ENCODE data around the gene MLC1. TPM values are rescaled to one million over a fixed set of nuclear protein-coding genes. Genes with fewer than 3 reads are reported as not detected.

The MLC1 gene
- total and polyA plus RNA-seq, 2 donors (not counting 1 experiment from before 2014, with no cell fraction given) = 0.34 TPM; not detected in 1

DNA sequence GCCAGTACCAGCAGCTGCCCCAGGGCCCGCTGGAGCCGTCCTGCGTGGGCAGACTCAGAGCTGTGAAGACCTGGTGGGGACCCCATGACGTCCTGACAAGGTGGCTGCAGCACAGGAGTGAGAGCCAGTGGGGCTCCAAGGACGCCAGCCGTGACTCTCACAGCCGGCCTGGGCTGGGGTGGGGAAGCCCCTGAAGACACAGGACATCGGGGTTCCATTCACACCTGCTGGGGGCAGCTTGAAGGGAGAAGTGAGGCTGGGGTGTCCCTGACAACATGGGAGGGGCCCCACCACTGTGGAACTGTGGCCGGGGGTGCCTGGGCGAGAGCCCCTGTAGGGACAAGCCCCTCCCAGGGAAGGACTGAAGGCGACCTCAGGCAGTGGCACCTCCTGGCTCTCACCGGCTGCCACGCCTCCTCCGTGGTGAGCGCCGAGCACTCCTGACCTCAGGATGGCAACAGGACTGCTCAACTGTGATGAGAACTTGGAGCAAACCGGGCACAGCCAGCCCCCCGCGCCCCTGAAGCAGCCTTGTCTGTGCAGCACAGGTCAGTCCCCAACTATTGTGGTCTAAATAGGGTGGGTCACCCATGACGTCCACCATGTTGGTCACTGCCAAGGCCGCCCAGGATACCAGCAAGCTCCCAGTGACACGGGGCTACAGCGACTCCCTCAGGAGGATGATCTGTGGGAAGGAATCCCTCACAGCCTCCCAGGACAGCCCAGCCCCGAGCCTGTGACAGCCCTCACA lies 49.9 kb downstream of the MLC1 start:
- Mint-ChIP-seq H3K27ac (no peak overlapping the region), H3K4me1 (peaks cover 8% of the 10 kb centered on the region), H3K27me3 (peaks cover 13% of the 10 kb centered on the region), H3K4me3 (no peak overlapping the region), H3K9me3 (ENCODE audit: insufficient read depth) (peaks cover 5% of the 10 kb centered on the region)
- Histone ChIP-seq H3K4me1 (ENCODE audit: control insufficient read depth in 2 of 2, insufficient read depth in 2 of 2, low read length in 2 of 2) (peaks cover 14 to 17% of the 10 kb centered on the region in 2 donors), H3K4me2 (replicated peaks; ENCODE audit: low read depth, low read length, poor library complexity, severe bottlenecking) (no peak overlapping the region), H3K9ac (ENCODE audit: low read length) (no peak overlapping the region), H3K36me3 (replicated peaks in 1 of 2; ENCODE audit: control extremely low read depth in 1 of 2, control insufficient read depth in 1 of 2, extremely low read depth in 1 of 2, insufficient read depth in 2 of 2, low read length in 1 of 2) (no peaks in the 10 kb centered on the region), H3K27ac (ENCODE audit: low read length in 2 of 2) (no peak overlapping the region), H3K9me3 (ENCODE audit: control extremely low read depth in 1 of 3, control insufficient read depth in 2 of 3, insufficient read depth in 1 of 3, low read length in 2 of 3) (peaks cover 0 to 13% (median 5%) of the 10 kb centered on the region in 3 donors), H4K20me1 (ENCODE audit: control insufficient read depth, insufficient read depth, low read length, poor library complexity, severe bottlenecking) (no peaks in the 10 kb centered on the region), H2AFZ (ENCODE audit: insufficient read depth, low read depth, low read length, poor library complexity, severe bottlenecking) (no peak overlapping the region), H3K79me2 (ENCODE audit: control insufficient read depth, insufficient read depth, low read length) (no peaks in the 10 kb centered on the region), H3K27me3 (replicated peaks in 1 of 4; ENCODE audit: control extremely low read depth in 1 of 4, control insufficient read depth in 3 of 4, insufficient read depth in 4 of 4, low read length in 3 of 4) (peaks cover 0 to 12% (median 5%) of the 10 kb centered on the region in 4 experiments), H3K4me3 (ENCODE audit: control extremely low read depth in 1 of 5, extremely low read depth in 1 of 5, insufficient read depth in 1 of 5, low read depth in 2 of 5, low read length in 4 of 5) (no peak overlapping the region)
- CTCF ChIA-PET = no interaction called here
- POLR2A ChIA-PET = interaction anchor here (0.6 kb wide), 2 partner anchors 22 to 100 kb away, joined by 6 to 7 read pairs; no protein-coding TSS in a partner anchor
- no peak for TF ChIP-seq EZH2 (IDR thresholded peaks at IDR 0.05; ENCODE audit: borderline replicate concordance, insufficient read depth, low read depth, low read length, poor library complexity, severe bottlenecking)
- TF ChIP-seq, protein P1, sequence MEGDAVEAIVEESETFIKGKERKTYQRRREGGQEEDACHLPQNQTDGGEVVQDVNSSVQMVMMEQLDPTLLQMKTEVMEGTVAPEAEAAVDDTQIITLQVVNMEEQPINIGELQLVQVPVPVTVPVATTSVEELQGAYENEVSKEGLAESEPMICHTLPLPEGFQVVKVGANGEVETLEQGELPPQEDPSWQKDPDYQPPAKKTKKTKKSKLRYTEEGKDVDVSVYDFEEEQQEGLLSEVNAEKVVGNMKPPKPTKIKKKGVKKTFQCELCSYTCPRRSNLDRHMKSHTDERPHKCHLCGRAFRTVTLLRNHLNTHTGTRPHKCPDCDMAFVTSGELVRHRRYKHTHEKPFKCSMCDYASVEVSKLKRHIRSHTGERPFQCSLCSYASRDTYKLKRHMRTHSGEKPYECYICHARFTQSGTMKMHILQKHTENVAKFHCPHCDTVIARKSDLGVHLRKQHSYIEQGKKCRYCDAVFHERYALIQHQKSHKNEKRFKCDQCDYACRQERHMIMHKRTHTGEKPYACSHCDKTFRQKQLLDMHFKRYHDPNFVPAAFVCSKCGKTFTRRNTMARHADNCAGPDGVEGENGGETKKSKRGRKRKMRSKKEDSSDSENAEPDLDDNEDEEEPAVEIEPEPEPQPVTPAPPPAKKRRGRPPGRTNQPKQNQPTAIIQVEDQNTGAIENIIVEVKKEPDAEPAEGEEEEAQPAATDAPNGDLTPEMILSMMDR (IDR thresholded peaks at IDR 0.05) = no peak
- 81% methylated on average over 24 of the region's 24 CpGs for WGBS (ENCODE audit: insufficient coverage)
- DNase-seq (no peak), ATAC-seq (ENCODE audit: low read depth) (no peak)
- intact Hi-C loops (cut with micrococcal nuclease) = no loop called here
